HEK293 (cell line): ENCODE data around the gene IL17REL.

Experiments
- BCL11A ChIP-seq: fragments of 450-650 bp; formaldehyde crosslinking; IDR thresholded peaks from 2 replicates; pipeline ENCODE4 v1.5.1; 2016; ENCODE audit warnings: low read depth, missing biosample characterization, missing genetic modification characterization
- CTCF ChIP-seq: fragments of 450-650 bp; formaldehyde crosslinking; IDR thresholded peaks from 2 replicates; pipeline ENCODE4 v1.5.1; 2016; ENCODE audit warnings: missing biosample characterization, missing genetic modification characterization
- MEIS1 ChIP-seq: sonication (generic); formaldehyde crosslinking; IDR thresholded peaks from 2 replicates; pipeline ENCODE4 v1.8.1; 2022; ENCODE audit warnings: missing genetic modification reagents, mild to moderate bottlenecking, borderline replicate concordance
- WT1 ChIP-seq: fragments of 450-650 bp; formaldehyde crosslinking; IDR thresholded peaks from 2 replicates; pipeline ENCODE4 v1.5.1; 2016; ENCODE audit warnings: missing biosample characterization, missing genetic modification characterization
- ZNF324 ChIP-seq: fragments of 450-650 bp; formaldehyde crosslinking; IDR thresholded peaks from 2 replicates; pipeline ENCODE4 v1.5.1; 2016; ENCODE audit warnings: missing biosample characterization, missing genetic modification characterization
- ZNF510 ChIP-seq: fragments of 450-650 bp; formaldehyde crosslinking; IDR thresholded peaks from 2 replicates; pipeline ENCODE4 v1.5.1; 2018; ENCODE audit warnings: mild to moderate bottlenecking, missing genetic modification characterization, missing biosample characterization; ENCODE audit not compliant: insufficient replicate concordance
- ZNF768 ChIP-seq: fragments of 450-650 bp; formaldehyde crosslinking; IDR thresholded peaks from 2 replicates; pipeline ENCODE4 v1.5.1; 2018; ENCODE audit warnings: missing biosample characterization, mild to moderate bottlenecking, missing genetic modification characterization
- ZNF843 ChIP-seq: fragments of 450-650 bp; formaldehyde crosslinking; IDR thresholded peaks from 2 replicates; pipeline ENCODE4 v1.5.1; 2016; ENCODE audit warnings: missing biosample characterization, missing genetic modification characterization

GRCh38 chr22:49948958-49949913 is 63.3 kb downstream of the IL17REL start:
- no peak for TF ChIP-seq ZNF510 (tag by site-specific recombination)
- TF ChIP-seq CTCF (tag by site-specific recombination), result no peak
- no peak for TF ChIP-seq ZNF324 (tag by site-specific recombination)
- TF ChIP-seq ZNF843 (tag by site-specific recombination), result no peak
- no peak for TF ChIP-seq MEIS1 (CRISPR knock-in tag)
- TF ChIP-seq ZNF768, result no peak
- TF ChIP-seq BCL11A, result no peak
- no peak for TF ChIP-seq WT1 (tag by site-specific recombination)
